Measurements from ENCODE around the gene IFIT2.
"Not testable (repeated sequence)": the region's sequence is repeated elsewhere in the genome, so short reads cannot be mapped to it uniquely, and the experiment has no call there.

IFIT2 gene

GRCh38 chr10:89283936-89284475 is 17.8 kb upstream of the IFIT2 start:
- H3K9ac ChIP-seq, result no peak overlapping the region
- H2AFZ ChIP-seq (ENCODE audit: low read depth), result no peak overlapping the region
- TF ChIP-seq, protein P1, sequence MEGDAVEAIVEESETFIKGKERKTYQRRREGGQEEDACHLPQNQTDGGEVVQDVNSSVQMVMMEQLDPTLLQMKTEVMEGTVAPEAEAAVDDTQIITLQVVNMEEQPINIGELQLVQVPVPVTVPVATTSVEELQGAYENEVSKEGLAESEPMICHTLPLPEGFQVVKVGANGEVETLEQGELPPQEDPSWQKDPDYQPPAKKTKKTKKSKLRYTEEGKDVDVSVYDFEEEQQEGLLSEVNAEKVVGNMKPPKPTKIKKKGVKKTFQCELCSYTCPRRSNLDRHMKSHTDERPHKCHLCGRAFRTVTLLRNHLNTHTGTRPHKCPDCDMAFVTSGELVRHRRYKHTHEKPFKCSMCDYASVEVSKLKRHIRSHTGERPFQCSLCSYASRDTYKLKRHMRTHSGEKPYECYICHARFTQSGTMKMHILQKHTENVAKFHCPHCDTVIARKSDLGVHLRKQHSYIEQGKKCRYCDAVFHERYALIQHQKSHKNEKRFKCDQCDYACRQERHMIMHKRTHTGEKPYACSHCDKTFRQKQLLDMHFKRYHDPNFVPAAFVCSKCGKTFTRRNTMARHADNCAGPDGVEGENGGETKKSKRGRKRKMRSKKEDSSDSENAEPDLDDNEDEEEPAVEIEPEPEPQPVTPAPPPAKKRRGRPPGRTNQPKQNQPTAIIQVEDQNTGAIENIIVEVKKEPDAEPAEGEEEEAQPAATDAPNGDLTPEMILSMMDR (conservative IDR thresholded peaks at IDR 0.05; ENCODE audit: low read depth, low read length), result no peak
- H3K27me3 ChIP-seq (ENCODE audit: insufficient read depth, low read depth), result no peaks in the 10 kb centered on the region
- no peaks in the 10 kb centered on the region for H3K36me3 ChIP-seq (ENCODE audit: insufficient read depth)
- H3K4me3 ChIP-seq (IDR thresholded peaks at IDR 0.05; ENCODE audit: insufficient read depth, low read depth, low read length), result no peak overlapping the region
- no peak overlapping the region for H3K4me2 ChIP-seq
- no peaks in the 10 kb centered on the region for H3K79me2 ChIP-seq (ENCODE audit: insufficient read depth, low read depth)
- H4K20me1 ChIP-seq (ENCODE audit: insufficient read depth), result no peaks in the 10 kb centered on the region
- no peak overlapping the region for H3K27ac ChIP-seq
- no peaks in the 10 kb centered on the region for H3K4me1 ChIP-seq (ENCODE audit: low read depth, poor library complexity, severe bottlenecking)

DNA sequence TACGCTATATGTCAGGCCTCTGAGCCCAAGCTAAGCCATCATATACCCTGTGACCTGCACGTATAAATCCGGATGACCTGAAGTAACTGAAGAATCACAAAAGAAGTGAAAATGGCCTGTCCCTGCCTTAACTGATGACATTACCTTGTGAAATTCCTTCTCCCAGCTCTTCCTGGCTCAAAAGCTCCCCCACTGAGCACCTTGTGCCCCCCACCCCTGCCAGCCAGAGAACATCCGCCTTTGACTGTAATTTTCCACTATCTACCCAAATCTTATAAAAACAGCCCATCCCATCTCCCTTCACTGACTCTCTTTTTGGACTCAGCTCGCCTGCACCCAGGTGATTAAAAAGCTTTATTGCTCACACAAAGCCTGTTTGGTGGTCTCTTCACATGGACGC is 17.1 kb upstream of the IFIT2 start:
- H3K4me3 ChIP-seq (IDR thresholded peaks at IDR 0.05; ENCODE audit: insufficient read depth, low read depth, low read length); H2AFZ ChIP-seq (ENCODE audit: low read depth); H3K27me3 ChIP-seq (ENCODE audit: insufficient read depth, low read depth); H3K27ac ChIP-seq; H3K79me2 ChIP-seq (ENCODE audit: insufficient read depth, low read depth); H3K36me3 ChIP-seq (ENCODE audit: insufficient read depth); H3K4me1 ChIP-seq (ENCODE audit: low read depth, poor library complexity, severe bottlenecking); H3K4me2 ChIP-seq; H4K20me1 ChIP-seq (ENCODE audit: insufficient read depth); H3K9ac ChIP-seq: not testable (repeated sequence)

- not testable (repeated sequence) for H3K4me2 ChIP-seq
Observed at GRCh38 chr10:89285303-89285702, 16.5 kb upstream of the IFIT2 start.

DNA sequence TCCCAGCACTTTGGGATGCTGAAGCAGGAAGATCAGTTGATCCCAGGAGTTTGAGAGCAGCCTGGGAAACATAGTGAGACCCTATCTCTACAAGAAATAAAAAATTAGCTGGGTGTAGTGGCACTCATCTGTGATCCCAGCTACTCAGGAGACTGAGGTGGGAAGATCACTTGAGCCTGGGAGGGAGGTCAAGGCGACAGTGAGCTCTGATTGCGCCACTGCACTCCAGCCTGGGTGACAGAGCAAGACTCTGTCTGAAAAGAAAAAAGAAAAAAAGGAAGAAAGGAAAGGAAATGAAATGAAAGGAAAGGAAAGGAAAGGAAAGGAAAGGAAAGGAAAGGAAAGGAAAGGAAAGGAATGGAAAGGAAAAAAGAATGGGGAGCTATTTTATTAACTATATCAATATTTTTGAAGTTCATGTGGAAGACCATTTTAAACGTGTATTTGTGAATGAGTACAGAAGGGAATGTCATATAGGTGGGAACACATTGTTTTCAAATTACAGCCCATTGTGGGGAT is 7.1 kb upstream of the IFIT2 start:
- Histone ChIP-seq H3K36me3 (ENCODE audit: insufficient read depth) (no peaks in the 10 kb centered on the region), H3K4me1 (ENCODE audit: low read depth, poor library complexity, severe bottlenecking) (peaks cover 21% of the 10 kb centered on the region), H4K20me1 (ENCODE audit: insufficient read depth) (no peaks in the 10 kb centered on the region), H3K9ac (no peak overlapping the region), H3K79me2 (ENCODE audit: insufficient read depth, low read depth) (no peaks in the 10 kb centered on the region), H3K27me3 (ENCODE audit: insufficient read depth, low read depth) (no peaks in the 10 kb centered on the region), H2AFZ (ENCODE audit: low read depth) (no peak overlapping the region), H3K4me2 (0 out of 2 replicates have a peak overlapping the region, but pooled peaks have one; percentile 65), H3K4me3 (IDR thresholded peaks at IDR 0.05; ENCODE audit: insufficient read depth, low read depth, low read length) (no peak overlapping the region), H3K27ac (no peak overlapping the region)
- TF ChIP-seq, protein P1 (conservative IDR thresholded peaks at IDR 0.05; ENCODE audit: low read depth, low read length), result no peak

More at GRCh38 chr10:89285303-89285702, 16.5 kb upstream of the IFIT2 start:
- H3K4me3 ChIP-seq (IDR thresholded peaks at IDR 0.05; ENCODE audit: insufficient read depth, low read depth, low read length); H4K20me1 ChIP-seq (ENCODE audit: insufficient read depth); H3K36me3 ChIP-seq (ENCODE audit: insufficient read depth); H3K4me1 ChIP-seq (ENCODE audit: low read depth, poor library complexity, severe bottlenecking); H3K9ac ChIP-seq; H3K27ac ChIP-seq; H2AFZ ChIP-seq (ENCODE audit: low read depth); H3K27me3 ChIP-seq (ENCODE audit: insufficient read depth, low read depth); H3K79me2 ChIP-seq (ENCODE audit: insufficient read depth, low read depth): not testable (repeated sequence)

GRCh38 chr10:89295597-89295996 is 6.2 kb upstream of the IFIT2 start:
- no peak overlapping the region for H2AFZ ChIP-seq (ENCODE audit: low read depth)
- no peaks in the 10 kb centered on the region for H4K20me1 ChIP-seq (ENCODE audit: insufficient read depth)
- H3K4me1 ChIP-seq (ENCODE audit: low read depth, poor library complexity, severe bottlenecking), result peaks cover 21% of the 10 kb centered on the region
- H3K27ac ChIP-seq, result no peak overlapping the region
- H3K36me3 ChIP-seq (ENCODE audit: insufficient read depth), result no peaks in the 10 kb centered on the region
- H3K4me3 ChIP-seq (IDR thresholded peaks at IDR 0.05; ENCODE audit: insufficient read depth, low read depth, low read length), result no peak overlapping the region
- no peak overlapping the region for H3K9ac ChIP-seq
- H3K79me2 ChIP-seq (ENCODE audit: insufficient read depth, low read depth), result no peaks in the 10 kb centered on the region
- no peaks in the 10 kb centered on the region for H3K27me3 ChIP-seq (ENCODE audit: insufficient read depth, low read depth)
- peak overlapping the region; percentile 65 for H3K4me2 ChIP-seq
- TF ChIP-seq, protein P1 (conservative IDR thresholded peaks at IDR 0.05; ENCODE audit: low read depth, low read length), result no peak
